ENCODE measurements around the gene CDH19.

The CDH19 gene

GRCh38 chr18:66603941-66604627 lies at the start of gene CDH19:
CDH19 (minus strand) TSS chr18:66604090; CDS start chr18:66572204, 31,886 bp downstream.
- no peak for DNase-seq

DNA sequence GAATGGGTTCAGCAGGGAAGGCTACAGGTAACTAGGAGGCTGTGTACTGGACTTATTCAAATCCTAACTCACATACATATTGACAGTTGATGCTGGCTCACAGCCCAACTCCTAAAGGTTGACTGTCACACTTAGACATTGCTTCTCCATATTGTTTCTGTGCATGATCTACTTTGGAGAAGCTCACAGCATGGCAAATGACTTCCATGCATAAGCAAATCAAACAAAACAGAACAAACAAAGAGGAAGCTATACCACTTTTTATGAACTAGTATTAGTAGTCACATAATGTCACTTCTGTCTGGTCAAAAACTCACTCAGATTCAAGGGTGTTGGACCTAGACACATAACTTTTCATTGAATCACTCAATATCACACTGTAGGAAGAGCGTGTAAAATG lies 43.8 kb upstream of the CDH19 start:
- no peak for DNase-seq

DNA sequence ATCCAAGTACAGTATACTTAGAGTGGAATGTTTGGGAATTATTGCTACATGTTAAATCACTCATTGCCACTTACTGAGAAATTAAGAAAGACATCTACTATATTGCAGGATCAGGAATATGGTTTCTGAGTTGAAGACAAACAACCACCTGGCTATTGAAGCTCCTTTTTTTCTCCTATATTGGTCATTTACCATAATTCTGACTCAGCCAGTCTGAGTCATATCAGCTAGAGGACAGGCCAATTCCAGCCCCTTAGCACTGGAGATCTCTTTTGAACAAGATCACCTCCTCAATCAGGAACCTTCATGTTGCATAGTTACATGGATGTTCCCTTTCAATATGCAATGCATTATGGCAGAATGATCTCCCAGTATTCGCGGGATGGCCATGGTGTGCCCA lies 42.7 kb upstream of the CDH19 start:
- no peak for DNase-seq

GRCh38 chr18:66645983-66646382 lies 42.1 kb upstream of the CDH19 start:
- DNase-seq = no peak

- no peak for DNase-seq
Measured at GRCh38 chr18:66641056-66641455, 37.2 kb upstream of the CDH19 start.

- no peak for DNase-seq
Measured at GRCh38 chr18:66640431-66640830, 36.5 kb upstream of the CDH19 start.

GRCh38 chr18:66638856-66639629 lies 35.2 kb upstream of the CDH19 start:
- no peak for DNase-seq

DNA sequence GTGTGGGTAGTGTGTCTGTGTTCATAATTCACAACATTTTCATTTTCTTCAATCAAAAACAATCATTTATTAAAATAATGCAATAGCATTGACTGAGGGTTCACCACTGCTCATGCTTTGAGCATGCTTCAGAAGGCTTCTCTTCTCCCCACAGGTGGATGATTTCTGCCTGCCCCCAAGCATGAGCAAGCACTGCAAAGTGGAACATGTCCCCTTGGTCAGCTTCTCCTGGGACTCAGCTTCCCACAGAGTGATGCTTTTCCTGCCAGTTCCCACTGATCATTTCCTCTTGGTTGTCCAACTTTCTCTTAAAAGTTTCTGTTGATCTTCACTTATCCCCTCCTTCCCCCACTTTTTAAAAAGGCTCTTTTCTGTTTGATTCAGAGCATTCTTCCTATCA lies 31.5 kb upstream of the CDH19 start:
- DNase-seq = no peak

- no peak for DNase-seq
Measured at GRCh38 chr18:66632756-66633155, 28.9 kb upstream of the CDH19 start.

GRCh38 chr18:66630831-66631230 lies 26.9 kb upstream of the CDH19 start:
- DNase-seq = no peak

DNA sequence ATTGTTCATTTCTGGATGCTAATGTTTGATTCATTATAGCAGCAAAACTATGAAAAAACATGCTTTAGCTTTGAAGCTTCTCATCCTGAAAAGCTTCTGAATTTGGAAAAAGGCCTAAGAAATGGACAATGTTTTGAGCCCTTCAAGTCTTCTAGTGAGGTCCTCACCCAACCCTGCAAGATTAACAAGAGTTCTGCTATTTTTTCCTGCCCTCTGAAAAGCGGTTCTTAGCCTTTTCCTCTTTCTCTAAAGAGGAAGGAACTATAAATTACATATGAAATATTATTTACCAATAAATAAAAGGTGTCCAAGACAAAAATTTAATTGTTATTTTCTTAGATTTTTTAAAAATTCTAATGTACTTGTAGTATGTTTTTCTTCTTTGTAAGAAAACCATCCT lies 19.9 kb upstream of the CDH19 start:
- no peak for DNase-seq

DNA sequence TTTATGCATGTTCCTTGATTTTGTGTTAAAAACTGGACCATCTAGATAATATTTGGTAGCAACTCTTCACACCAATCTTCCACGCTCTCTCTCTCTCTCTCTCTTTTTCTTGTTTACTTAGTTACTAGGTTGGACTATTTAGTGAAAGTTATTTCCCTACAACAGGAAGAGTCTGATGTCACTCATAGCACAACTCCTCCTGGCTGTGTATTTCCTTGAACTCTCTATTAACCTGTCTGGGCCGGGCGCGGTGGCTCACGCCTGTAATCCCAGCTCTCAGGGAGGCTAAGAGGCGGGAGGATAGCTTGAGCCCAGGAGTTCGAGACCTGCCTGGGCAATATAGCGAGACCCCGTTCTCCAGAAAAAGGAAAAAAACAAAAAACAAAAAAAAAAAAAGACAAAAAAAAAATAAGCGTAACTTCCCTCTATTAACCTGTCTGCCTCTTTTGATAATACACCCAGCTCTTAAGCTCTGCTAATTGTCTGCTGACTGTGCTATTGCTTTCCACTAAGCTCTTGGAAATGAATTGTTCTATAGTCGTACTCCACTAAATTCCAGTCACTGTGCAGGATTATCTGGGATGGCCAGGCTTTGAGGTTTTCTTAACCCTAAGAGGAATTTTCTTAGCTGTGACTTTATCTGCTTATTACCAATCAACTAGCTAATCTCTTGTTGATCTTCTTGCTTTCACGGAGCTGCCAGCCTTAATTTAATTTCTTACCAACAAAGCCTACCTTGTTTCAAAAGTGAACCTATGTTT lies 18.1 kb upstream of the CDH19 start:
- DNase-seq = no peak

DNA sequence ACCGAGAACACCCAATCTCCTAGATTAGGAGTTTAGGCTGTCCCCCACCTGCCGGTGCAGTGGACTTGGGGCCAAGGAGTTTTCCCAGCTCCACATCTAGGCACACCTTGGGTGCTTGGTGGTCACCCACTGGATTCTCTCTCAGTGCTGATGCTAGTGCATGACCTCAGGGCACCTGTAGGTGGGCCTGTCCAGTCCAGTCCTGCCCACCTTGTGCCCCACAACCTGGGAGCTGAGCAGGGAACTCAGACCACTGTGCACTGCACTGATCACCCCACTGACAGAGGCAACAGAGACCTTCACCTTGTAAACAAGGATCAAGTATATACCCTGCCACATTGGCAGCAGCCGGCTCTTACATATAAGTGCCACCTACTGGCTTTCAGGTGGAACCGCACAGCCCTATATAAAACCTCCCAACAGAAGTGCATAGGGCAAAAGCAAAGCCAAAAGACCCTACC lies 12.7 kb upstream of the CDH19 start:
- peak; percentile 50 to 54 for DNase-seq

DNA sequence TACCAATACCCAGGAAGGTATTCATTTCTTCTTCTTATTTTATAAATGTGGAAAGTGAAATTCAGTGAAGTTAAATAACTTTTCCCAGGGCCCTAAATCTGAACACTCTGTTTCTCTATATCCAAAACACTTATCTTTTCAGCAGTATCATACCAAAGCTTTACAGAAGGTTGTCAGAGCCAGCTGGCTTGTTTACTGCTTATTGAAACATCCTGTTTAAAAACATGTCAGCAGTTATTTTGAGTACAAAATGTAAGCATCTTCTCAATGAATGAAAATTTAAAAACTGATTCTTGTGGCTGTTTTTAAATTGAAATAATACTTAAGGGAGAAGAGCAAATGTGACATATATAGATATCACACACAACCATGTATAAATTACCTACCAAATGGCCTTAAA lies 11.3 kb upstream of the CDH19 start:
- DNase-seq = no peak

GRCh38 chr18:66607632-66608031 lies 3.7 kb upstream of the CDH19 start:
- no peak for DNase-seq

GRCh38 chr18:66601649-66602048 lies 2.2 kb downstream of the CDH19 start:
- DNase-seq = no peak

DNA sequence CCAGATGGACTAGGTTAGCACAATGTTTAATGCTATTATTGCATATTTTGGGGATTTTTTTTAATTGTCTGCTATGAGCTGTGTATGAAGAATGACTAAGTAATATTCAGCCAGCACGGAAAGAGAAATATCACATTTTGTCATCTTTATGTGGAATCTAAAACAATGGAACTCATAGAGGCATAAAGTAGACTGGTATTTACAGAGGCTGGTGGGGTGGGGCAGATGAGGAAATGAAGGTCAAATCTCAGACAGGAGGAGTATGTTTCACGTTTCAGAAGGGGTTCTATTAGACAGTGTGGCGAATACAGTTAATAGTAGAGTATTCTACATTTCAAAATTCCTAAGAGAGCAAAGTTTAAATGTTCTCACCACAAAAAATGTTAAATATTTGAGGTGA lies 4.7 kb downstream of the CDH19 start:
- DNase-seq = no peak

- no peak for DNase-seq
Measured at GRCh38 chr18:66587430-66587829, 16.5 kb downstream of the CDH19 start.

- DNase-seq = no peak
Measured at GRCh38 chr18:66582211-66582610, 21.7 kb downstream of the CDH19 start.

DNA sequence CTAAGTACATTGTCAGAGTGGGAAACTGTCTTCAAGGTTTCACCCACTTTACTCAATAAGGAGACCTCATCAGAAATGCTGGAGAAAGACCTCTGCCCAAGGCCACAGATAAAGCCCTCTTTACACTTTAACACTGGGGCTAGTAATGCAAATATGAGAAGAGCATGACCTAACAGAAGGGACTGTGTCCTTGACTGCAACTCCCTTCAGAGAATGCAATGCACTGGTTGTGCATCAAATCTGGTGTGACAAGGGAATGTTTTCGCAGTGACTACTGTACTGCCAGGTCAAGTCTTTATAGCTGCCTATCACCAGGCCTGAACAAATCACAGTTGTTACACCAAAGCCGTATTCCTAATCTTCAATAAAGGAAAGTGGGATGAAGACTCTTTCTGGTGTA lies 28.6 kb downstream of the CDH19 start:
- no peak for DNase-seq

- DNase-seq = no peak
Measured at GRCh38 chr18:66571845-66572244, 32.0 kb downstream of the CDH19 start.

- no peak for DNase-seq
Measured at GRCh38 chr18:66566616-66567015, 37.3 kb downstream of the CDH19 start.

- no peak for DNase-seq
Measured at GRCh38 chr18:66564236-66564635, 39.7 kb downstream of the CDH19 start.

DNA sequence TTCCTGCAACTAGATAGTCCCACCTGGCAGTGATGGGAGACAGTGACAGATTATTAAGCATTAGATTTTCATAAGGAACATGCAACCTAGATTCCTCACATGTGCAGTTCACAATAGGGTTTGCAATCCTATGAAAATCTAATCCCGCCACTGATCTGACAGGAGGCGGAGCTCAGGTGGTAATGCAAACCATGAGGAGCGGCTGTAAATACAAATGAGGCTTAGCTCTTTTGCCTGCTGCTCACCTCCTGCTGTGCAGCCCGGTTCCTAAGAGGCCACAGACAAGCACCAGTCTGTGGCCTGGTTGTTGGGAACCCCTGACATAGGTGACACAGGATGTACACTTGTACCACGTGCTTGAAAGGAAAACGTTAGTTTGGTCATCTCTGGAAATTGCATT lies 41.6 kb downstream of the CDH19 start:
- no peak for DNase-seq

Data from NCI-H2081 (cell line).